Small intestine (tissue), 7 donors: ENCODE data around the gene KIAA0825. TPM values are rescaled to one million over a fixed set of nuclear protein-coding genes. Genes with fewer than 3 reads are reported as not detected.

Source experiments
- DNase-seq, 2 donors: peaks; one replicate each; pipeline versions ENCODE4 v3.0.0 to v3.0.0-alpha.2; 2013
- FAIRE-seq: peaks from 2 replicates; lab custom pipeline; 2012; peaks lifted over from hg19 to GRCh38; lab: Jason Lieb, UNC
- H3K27ac ChIP-seq, 3 donors: one replicate each; pipeline ENCODE4 v1.5.1; 2013; ENCODE audit warnings: low read length in 2 of 3, mild to moderate bottlenecking in 2 of 3, control low read depth in 1 of 3, inconsistent platforms in 1 of 3, low read depth in 1 of 3, moderate library complexity in 1 of 3
- H3K27me3 ChIP-seq, 3 donors: one replicate each; pipeline ENCODE4 v1.6.1; 2013; ENCODE audit warnings: low read length in 3 of 3, inconsistent platforms in 1 of 3; ENCODE audit not compliant: control insufficient read depth in 3 of 3, insufficient read depth in 3 of 3
- H3K36me3 ChIP-seq, 3 donors: one replicate each; pipeline ENCODE4 v1.6.1; 2013; ENCODE audit warnings: low read length in 3 of 3, inconsistent platforms in 1 of 3, low read depth in 1 of 3, mild to moderate bottlenecking in 1 of 3, moderate library complexity in 1 of 3; ENCODE audit not compliant: control insufficient read depth in 3 of 3, insufficient read depth in 2 of 3
- H3K4me1 ChIP-seq, 3 donors: one replicate each; pipeline ENCODE4 v1.6.1; 2013; ENCODE audit warnings: low read length in 2 of 3, inconsistent platforms in 1 of 3, low read depth in 1 of 3, mild to moderate bottlenecking in 1 of 3, moderate library complexity in 1 of 3; ENCODE audit not compliant: control insufficient read depth in 3 of 3, insufficient read depth in 2 of 3
- H3K4me3 ChIP-seq, 3 donors: one replicate each; pipeline ENCODE4 v1.5.1; 2013; ENCODE audit warnings: low read length in 3 of 3, control low read depth in 1 of 3, inconsistent platforms in 1 of 3, low read depth in 1 of 3, mild to moderate bottlenecking in 1 of 3, moderate library complexity in 1 of 3
- H3K9me3 ChIP-seq, 2 donors: one replicate each; pipeline ENCODE4 v1.6.1; 2013; ENCODE audit warnings: low read depth in 1 of 2, low read length in 1 of 2; ENCODE audit not compliant: control insufficient read depth in 2 of 2, insufficient read depth in 1 of 2
- WGBS, 3 donors: extraction: QIAGEN DNeasy Blood & Tissue Kit; methylation state at CpG; one replicate each; pipeline ENCODE4 v1.1.7; 2013; 5-methylcytosine and 5-hydroxymethylcytosine counted together
- polyA plus RNA-seq, 4 donors: library from polyadenylated mRNA; stranded (reverse) in 3 of 4; unstranded in 1 of 4; fragments of 200-250 nt in 3 of 4; fragments of 120-200 nt in 1 of 4; gene quantifications; one replicate each; pipeline versions ENCODE4 v1.2.1 to v1.2.3, GENCODE V29; 2013
- donor health status: healthy with polysubstance abuse.
- donor health status: control.
- donor health status: control.
- donor health status: Bipolar disorder and iron deficiency.
- donor health status: healthy.

The KIAA0825 gene
- polyA plus RNA-seq, 4 donors, result 0.51 to 2.6 (median 0.61) TPM

DNA sequence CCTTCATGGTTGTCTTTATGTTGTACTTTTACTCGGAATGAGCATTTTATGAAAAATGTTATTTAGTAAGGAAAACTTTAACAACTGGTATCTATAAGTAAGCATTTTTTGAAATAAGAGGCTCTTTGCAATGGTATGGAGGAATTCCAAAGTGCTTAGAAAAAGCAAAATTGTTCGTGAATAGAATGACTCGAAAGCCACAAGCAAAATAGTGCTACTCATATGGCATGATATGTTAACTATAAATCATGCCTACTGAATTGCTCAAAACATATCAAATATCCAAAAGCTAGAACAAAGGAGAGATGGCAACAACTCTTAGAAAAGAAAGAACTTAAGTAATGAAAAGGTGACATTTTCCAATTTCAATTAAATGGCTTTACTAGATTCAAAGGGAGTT lies 216.3 kb downstream of the KIAA0825 start:
- DNase-seq, result no peak
- no peak for FAIRE-seq
- H3K27me3 ChIP-seq, result no peaks in the 10 kb centered on the region
- 90 to 95% (median 94%) methylated on average over 3 of the region's 3 CpGs for WGBS, 3 donors
- H3K36me3 ChIP-seq, result no peaks in the 10 kb centered on the region
- no peaks in the 10 kb centered on the region for H3K9me3 ChIP-seq
- no peak overlapping the region for H3K4me3 ChIP-seq
- H3K27ac ChIP-seq, result no peak overlapping the region
- no peaks in the 10 kb centered on the region for H3K4me1 ChIP-seq

DNA sequence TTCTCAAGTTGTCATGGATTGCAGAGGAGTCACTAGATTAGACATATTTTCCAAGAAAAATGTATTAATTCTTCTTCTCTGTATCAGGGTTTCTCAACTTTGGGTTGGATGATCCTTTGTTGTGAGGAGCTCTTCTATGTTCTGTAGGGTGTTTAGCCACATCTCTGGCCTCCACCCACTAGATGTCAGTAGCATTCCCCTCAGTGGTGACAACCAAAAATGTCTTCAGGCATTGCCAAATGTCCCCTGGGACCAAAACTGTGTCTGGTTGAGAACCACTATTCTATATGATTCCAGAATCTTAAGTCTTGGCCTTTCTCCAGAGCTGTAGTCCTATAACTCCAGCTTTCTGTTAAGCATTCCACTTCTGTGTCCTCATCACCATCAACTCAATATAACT lies 220.9 kb downstream of the KIAA0825 start:
- H3K27me3 ChIP-seq, result no peaks in the 10 kb centered on the region
- no peaks in the 10 kb centered on the region for H3K4me1 ChIP-seq
- H3K4me3 ChIP-seq, result no peak overlapping the region
- no peak overlapping the region for H3K27ac ChIP-seq
- H3K36me3 ChIP-seq, result no peaks in the 10 kb centered on the region
- H3K9me3 ChIP-seq, result no peaks in the 10 kb centered on the region
- no peak for FAIRE-seq
- DNase-seq, result no peak

DNA sequence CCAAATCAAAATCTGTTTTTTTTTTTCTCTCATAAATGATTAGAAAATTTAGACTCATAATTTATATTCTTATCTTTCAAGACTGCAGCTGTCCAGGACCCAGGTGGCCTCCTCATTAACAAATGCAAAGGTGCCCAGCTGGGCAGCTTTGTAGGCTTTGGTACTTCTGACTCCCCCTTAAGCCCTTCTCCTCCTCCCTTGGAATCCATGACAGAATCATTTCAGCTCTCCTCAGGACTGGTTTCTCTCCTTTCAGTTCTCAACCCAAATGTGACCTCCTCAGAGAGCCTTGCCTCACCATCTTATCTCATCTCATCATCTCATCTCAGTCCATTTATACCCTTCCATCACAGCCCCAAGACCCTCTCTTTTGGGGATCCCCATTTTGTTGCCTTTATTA lies 221.7 kb downstream of the KIAA0825 start:
- H3K36me3 ChIP-seq, result no peaks in the 10 kb centered on the region
- FAIRE-seq (no peak), DNase-seq (no peak)
- no peak overlapping the region for H3K27ac ChIP-seq
- H3K27me3 ChIP-seq, result no peaks in the 10 kb centered on the region
- H3K4me3 ChIP-seq, result no peak overlapping the region
- no peaks in the 10 kb centered on the region for H3K4me1 ChIP-seq
- no peaks in the 10 kb centered on the region for H3K9me3 ChIP-seq

DNA sequence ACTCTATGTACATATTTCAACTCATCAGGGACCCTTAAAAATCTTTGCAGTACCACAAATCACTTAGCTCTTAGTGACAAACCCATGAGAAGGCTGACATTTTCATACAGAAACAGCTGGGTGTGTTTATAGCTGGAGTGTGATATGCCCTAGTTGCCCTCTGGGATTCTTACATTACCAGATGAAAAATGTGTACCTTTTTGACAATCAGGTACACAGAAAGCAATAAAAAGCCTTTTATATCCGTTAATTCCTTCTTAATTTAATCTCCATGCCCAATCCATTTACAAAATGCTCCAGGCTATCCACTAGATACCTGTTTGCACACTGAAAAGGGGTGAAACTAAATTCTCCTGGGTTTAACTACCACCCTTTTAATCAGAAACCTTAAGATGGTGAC lies 222.9 kb downstream of the KIAA0825 start:
- no peak for FAIRE-seq
- H3K27me3 ChIP-seq, result no peaks in the 10 kb centered on the region
- no peak overlapping the region for H3K27ac ChIP-seq
- DNase-seq, result no peak
- 53 to 67% (median 64%) methylated on average over 1 of the region's 1 CpG for WGBS, 3 donors
- no peak overlapping the region for H3K4me3 ChIP-seq
- no peaks in the 10 kb centered on the region for H3K36me3 ChIP-seq
- no peaks in the 10 kb centered on the region for H3K9me3 ChIP-seq
- H3K4me1 ChIP-seq, result no peaks in the 10 kb centered on the region

DNA sequence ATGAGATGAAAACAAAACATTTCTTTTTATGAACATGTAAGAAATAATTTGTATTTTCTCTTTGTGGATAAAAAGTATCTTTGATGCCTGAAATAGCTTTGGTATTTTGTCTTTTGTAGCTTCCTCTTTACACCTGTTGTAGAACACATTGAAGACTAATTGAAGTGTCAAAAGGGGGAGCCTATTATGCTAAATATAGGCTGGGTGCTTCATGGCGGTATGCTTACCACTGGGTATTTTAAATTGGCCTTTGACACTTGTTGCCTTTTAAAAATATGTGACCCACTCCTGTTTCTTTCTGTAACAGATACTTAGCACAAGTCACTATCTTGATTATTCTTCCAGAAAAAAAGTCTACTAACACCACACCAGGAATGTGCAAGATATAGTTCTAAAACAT lies 226.4 kb downstream of the KIAA0825 start:
- 86 to 90% (median 90%) methylated on average over 1 of the region's 1 CpG for WGBS, 3 donors
- peaks cover 0 to 5% of the 10 kb centered on the region in 2 donors for H3K9me3 ChIP-seq
- FAIRE-seq, result no peak

DNA sequence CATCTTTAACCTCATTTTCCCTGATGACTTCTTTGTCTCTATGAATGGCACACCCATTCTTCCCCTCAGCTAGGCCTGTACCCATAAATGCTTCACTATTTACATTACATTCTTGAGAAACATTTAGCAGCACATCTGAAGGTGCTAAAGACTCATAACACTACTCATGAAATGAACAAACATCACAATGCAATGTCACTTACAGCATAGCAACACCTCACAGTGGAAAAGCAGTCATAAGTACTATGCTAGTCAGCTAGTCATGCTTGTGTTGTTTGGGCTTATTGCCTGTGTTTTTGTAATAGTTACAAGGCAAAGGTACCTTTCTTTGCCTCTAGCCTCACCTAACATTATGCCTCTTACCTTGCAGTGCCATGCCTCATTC lies 228.9 kb downstream of the KIAA0825 start:
- H3K4me3 ChIP-seq, result no peak overlapping the region
- no peaks in the 10 kb centered on the region for H3K4me1 ChIP-seq
- no peak overlapping the region for H3K27ac ChIP-seq
- DNase-seq (no peak), FAIRE-seq (no peak)
- no peaks in the 10 kb centered on the region for H3K27me3 ChIP-seq
- peaks cover 0 to 5% of the 10 kb centered on the region in 2 donors for H3K9me3 ChIP-seq
- H3K36me3 ChIP-seq, result no peaks in the 10 kb centered on the region

More for the DNA sequence above, 226.4 kb downstream of the KIAA0825 start:
- Histone ChIP-seq H3K4me1 (no peaks in the 10 kb centered on the region), H3K4me3 (no peak overlapping the region), H3K36me3 (no peaks in the 10 kb centered on the region), H3K27ac (no peak overlapping the region), H3K27me3 (no peaks in the 10 kb centered on the region)
- DNase-seq, result no peak

DNA sequence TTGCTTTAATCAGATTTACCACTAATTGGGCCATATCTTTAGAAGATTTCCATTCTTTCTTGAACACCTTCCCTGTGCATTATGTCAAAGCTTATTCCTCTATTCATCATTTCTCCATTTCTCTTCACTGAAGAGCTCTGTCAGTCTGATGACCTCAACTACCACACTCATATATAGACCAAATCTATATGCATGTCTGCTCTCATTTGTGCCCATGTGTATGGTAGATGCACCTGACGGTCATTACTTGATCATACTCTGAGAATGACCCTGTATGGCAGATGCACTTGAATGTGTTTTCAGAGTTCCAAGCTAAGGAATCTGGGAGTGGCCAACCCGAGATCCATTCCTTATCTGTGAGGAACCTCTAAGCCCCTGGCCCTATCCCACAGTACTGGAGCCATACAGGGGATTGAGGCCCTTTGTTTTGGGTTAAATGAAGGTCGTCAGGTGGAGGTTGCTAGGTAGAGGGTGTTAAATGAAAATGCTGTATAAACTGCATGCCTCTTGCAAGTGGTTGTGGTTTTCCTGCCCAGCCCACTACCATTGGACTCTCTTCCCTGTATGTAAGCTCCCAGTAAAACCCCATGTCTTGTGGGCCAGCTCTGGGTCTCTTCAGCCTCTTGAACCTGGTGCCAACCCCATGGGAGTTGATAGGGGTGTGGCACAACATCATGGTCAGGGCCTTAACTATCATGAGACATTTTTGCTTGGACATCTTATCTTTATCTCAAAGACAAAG lies 229.5 kb downstream of the KIAA0825 start:
- DNase-seq (no peak), FAIRE-seq (no peak)
- H3K4me1 ChIP-seq, result no peaks in the 10 kb centered on the region
- no peaks in the 10 kb centered on the region for H3K27me3 ChIP-seq
- H3K9me3 ChIP-seq, result peaks cover 0 to 5% of the 10 kb centered on the region in 2 donors
- no peaks in the 10 kb centered on the region for H3K36me3 ChIP-seq
- WGBS, 3 donors, result 75 to 79% (median 78%) methylated on average over 3 of the region's 3 CpGs
- H3K27ac ChIP-seq, result no peak overlapping the region
- no peak overlapping the region for H3K4me3 ChIP-seq

DNA sequence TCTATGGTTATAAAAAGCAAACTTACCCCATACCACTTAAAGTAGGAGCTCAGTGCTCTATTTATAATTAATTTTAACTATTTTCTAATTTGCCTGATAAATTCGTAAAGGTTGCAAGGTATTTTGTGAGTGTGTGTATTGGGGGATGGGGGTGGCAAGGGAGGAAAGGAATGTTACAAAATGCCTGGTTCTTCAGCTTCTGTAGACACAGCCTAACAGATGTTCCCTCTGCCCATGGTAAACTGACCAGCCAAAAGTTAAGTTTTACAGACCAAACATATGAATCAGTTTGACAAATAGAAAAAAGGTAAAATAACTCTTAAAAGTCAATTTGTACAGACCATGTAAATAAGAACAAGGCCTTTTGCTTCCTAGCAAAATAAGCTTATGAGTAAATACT lies 232.6 kb downstream of the KIAA0825 start:
- Histone ChIP-seq H3K9me3 (peaks cover 0 to 5% of the 10 kb centered on the region in 2 donors), H3K27ac (no peak overlapping the region), H3K4me1 (no peaks in the 10 kb centered on the region), H3K4me3 (no peak overlapping the region), H3K27me3 (no peaks in the 10 kb centered on the region), H3K36me3 (no peaks in the 10 kb centered on the region)
- WGBS, 3 donors, result 68 to 92% (median 77%) methylated on average over 1 of the region's 1 CpG
- no peak for DNase-seq
- FAIRE-seq, result no peak

DNA sequence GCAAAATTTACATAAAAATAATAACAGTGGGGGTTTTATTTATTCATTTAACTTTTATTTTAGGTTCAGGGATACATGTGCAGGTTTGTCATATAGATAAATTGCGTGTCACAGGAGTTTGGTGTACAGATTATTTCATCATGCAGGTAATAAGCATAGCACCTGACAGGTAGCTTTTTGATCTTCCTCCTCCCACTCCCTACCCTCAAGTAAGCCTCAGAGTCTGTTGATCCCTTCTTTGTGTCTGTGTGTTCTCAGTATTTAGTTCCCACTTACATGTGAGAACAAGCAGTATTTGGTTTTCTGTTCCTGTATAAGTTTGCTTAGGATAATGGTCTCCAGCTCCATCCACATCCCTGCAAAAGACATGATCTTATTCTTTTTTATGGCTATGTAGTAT lies 240.3 kb downstream of the KIAA0825 start:
- FAIRE-seq, result no peak
- 86 to 92% (median 87%) methylated on average over 1 of the region's 1 CpG for WGBS, 3 donors

More for the DNA sequence above, 240.3 kb downstream of the KIAA0825 start:
- no peaks in the 10 kb centered on the region for H3K27me3 ChIP-seq
- H3K4me1 ChIP-seq, result peaks cover 0 to 5% (median 1%) of the 10 kb centered on the region in 3 donors
- no peak overlapping the region for H3K4me3 ChIP-seq
- H3K27ac ChIP-seq, result no peak overlapping the region
- DNase-seq, result no peak
- H3K9me3 ChIP-seq, result no peaks in the 10 kb centered on the region
- H3K36me3 ChIP-seq, result no peaks in the 10 kb centered on the region
